ENCODE data around the gene CRACR2B.

CRACR2B gene

GRCh38 chr11:839875-840617 lies 12.3 kb downstream of the CRACR2B start:
- FAIRE-seq, result no peak

- no peak for FAIRE-seq
Observed at GRCh38 chr11:841981-842369, 14.3 kb downstream of the CRACR2B start.

GRCh38 chr11:842370-843002 lies 14.8 kb downstream of the CRACR2B start, which contains the start of the genes POLR2L and TSPAN4:
TSS of gene POLR2L (minus strand) at chr11:842529. CDS start at chr11:842508, 21 bp downstream.
TSS of gene TSPAN4 (plus strand) at chr11:842852. CDS start at chr11:850305, 7,453 bp downstream.
- FAIRE-seq, result no peak

- no peak for FAIRE-seq
Observed at GRCh38 chr11:843086-843734, 15.5 kb downstream of the CRACR2B start.

GRCh38 chr11:843818-844692 lies 16.3 kb downstream of the CRACR2B start:
- peak; percentile 64 for FAIRE-seq

- FAIRE-seq, result peak; percentile 73
Observed at GRCh38 chr11:844693-845644, 17.2 kb downstream of the CRACR2B start.

- FAIRE-seq, result no peak
Observed at GRCh38 chr11:845872-846495, 18.3 kb downstream of the CRACR2B start.

GRCh38 chr11:846496-847098 lies 18.9 kb downstream of the CRACR2B start:
- no peak for FAIRE-seq

- no peak for FAIRE-seq
Observed at GRCh38 chr11:847876-848275, 20.2 kb downstream of the CRACR2B start.

GRCh38 chr11:848380-848931 lies 20.7 kb downstream of the CRACR2B start:
- no peak for FAIRE-seq

GRCh38 chr11:849104-849824 lies 21.5 kb downstream of the CRACR2B start:
- no peak for FAIRE-seq

GRCh38 chr11:849951-850774 lies 22.4 kb downstream of the CRACR2B start:
- FAIRE-seq, result no peak

- FAIRE-seq, result no peak
Observed at GRCh38 chr11:850775-851763, 23.4 kb downstream of the CRACR2B start.

GRCh38 chr11:852762-853161 lies 25.0 kb downstream of the CRACR2B start:
- no peak for FAIRE-seq

- no peak for FAIRE-seq
Observed at GRCh38 chr11:853682-854448, 26.1 kb downstream of the CRACR2B start.

- no peak for FAIRE-seq
Observed at GRCh38 chr11:854601-855329, 27.0 kb downstream of the CRACR2B start.
